ENCODE data around the gene FAM81B.
"Not testable (repeated sequence)": the region's sequence is repeated elsewhere in the genome, so short reads cannot be mapped to it uniquely, and the experiment has no call there.

Gene FAM81B

DNA sequence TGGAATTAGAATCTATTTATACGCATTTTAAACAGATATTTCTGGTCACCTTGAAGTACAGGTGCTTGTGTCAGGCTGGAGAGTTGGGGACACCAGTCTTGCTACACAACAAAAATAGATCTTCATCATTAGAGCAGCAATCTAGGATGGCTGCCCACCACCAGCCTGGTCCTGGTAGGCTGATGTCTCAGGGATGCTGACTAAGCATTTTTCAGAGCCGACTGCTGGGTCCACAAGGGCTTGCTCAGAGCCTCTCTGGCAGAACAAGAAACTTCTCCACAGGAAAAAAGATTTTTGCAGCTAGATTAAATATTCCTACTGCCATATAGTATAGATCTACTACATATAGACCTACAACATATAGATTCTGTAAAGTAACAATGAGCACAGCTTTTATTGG, 12.0 kb upstream of the FAM81B start:
- Mint-ChIP-seq H3K36me3 (ENCODE audit: low read depth) (peaks cover 42% of the 10 kb centered on the region), H3K4me3 (no peak overlapping the region), H3K27ac (no peak overlapping the region), H3K9me3 (peaks cover 55% of the 10 kb centered on the region), H3K27me3 (ENCODE audit: low read depth, poor library complexity) (peaks cover 2% of the 10 kb centered on the region), H3K4me1 (peaks cover 59% of the 10 kb centered on the region)
- TF ChIP-seq, protein P1, sequence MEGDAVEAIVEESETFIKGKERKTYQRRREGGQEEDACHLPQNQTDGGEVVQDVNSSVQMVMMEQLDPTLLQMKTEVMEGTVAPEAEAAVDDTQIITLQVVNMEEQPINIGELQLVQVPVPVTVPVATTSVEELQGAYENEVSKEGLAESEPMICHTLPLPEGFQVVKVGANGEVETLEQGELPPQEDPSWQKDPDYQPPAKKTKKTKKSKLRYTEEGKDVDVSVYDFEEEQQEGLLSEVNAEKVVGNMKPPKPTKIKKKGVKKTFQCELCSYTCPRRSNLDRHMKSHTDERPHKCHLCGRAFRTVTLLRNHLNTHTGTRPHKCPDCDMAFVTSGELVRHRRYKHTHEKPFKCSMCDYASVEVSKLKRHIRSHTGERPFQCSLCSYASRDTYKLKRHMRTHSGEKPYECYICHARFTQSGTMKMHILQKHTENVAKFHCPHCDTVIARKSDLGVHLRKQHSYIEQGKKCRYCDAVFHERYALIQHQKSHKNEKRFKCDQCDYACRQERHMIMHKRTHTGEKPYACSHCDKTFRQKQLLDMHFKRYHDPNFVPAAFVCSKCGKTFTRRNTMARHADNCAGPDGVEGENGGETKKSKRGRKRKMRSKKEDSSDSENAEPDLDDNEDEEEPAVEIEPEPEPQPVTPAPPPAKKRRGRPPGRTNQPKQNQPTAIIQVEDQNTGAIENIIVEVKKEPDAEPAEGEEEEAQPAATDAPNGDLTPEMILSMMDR (IDR thresholded peaks at IDR 0.05) = no peak
- no peak for DNase-seq

- Mint-ChIP-seq H3K4me3 (peak overlapping the region; percentile 24), H3K27me3 (ENCODE audit: low read depth, poor library complexity) (peaks cover 2% of the 10 kb centered on the region), H3K4me1 (peaks cover 65% of the 10 kb centered on the region), H3K27ac (peak overlapping the region; percentile 65), H3K9me3 (peaks cover 51% of the 10 kb centered on the region), H3K36me3 (ENCODE audit: low read depth) (peaks cover 44% of the 10 kb centered on the region)
- TF ChIP-seq, protein P1 (IDR thresholded peaks at IDR 0.05) = no peak
- no peak for DNase-seq
These were observed 11.0 kb upstream of the FAM81B start for GRCh38 chr5:95380103-95380628.

DNA sequence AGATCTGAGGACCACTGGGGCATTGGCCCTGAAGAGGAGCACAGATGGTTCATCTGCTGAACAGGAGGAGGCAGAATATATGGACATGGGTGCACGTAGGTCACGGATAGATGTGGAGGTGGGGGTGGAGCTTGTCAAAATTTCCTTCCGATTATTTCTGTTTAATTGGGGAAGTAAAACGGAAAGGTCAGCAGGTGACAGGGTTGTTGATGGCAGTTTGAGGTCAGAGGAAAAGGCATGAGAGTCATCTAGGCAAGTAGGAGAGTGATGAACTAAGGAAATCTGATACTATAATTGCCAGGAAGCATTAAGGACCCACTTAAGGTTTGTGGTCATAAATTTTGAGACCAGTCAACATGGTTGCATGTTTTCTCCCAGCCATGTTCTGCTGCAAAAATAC, 8.4 kb upstream of the FAM81B start:
- TF ChIP-seq, protein P1 (IDR thresholded peaks at IDR 0.05) = no peak
- Mint-ChIP-seq H3K27ac (peak overlapping the region; percentile 97), H3K4me3 (peak overlapping the region; percentile 49), H3K36me3 (ENCODE audit: low read depth) (peaks cover 61% of the 10 kb centered on the region), H3K27me3 (ENCODE audit: low read depth, poor library complexity) (peaks cover 2% of the 10 kb centered on the region), H3K9me3 (peaks cover 68% of the 10 kb centered on the region), H3K4me1 (peaks cover 60% of the 10 kb centered on the region)
- peak; percentile 60 for DNase-seq

DNA sequence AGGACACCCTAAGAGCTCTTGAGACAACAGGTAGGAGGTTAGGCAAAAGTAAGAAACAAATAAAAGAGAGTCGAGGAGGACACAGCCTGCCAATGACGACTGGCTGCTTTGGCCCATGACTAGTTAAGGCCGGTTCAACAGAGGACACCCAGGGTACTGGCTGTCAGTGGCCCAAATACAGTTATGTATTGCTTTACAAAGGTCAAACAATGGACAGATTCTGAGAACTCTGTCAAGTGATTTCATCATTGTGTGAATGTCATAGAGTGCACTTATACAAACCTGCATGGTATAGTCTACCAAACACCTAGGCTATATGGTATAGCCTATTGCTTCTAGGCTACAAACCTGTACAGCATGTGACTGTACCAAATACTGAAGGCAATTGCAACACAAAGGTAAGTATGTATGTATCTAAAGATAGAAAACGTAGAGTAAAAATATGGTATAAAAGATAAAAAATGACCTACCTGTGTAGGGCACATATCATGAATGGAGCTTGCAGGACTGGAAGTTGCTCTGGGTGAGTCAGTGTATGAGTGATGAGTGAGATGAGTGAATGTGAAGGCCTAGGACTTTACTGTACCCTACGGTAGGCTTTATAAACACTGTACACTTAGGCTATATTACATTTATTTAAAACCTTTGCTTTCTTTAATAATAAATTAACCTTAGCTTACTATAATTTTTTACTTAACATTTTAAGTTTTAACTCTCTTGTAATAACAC, 6.5 kb upstream of the FAM81B start:
- Mint-ChIP-seq H3K27me3 (ENCODE audit: low read depth, poor library complexity) (peaks cover 2% of the 10 kb centered on the region), H3K4me1 (peaks cover 55% of the 10 kb centered on the region), H3K9me3 (peaks cover 56% of the 10 kb centered on the region), H3K27ac (peak overlapping the region; percentile 97), H3K4me3 (peak overlapping the region; percentile 29), H3K36me3 (ENCODE audit: low read depth) (peaks cover 52% of the 10 kb centered on the region)
- DNase-seq = no peak
- TF ChIP-seq, protein P1 (IDR thresholded peaks at IDR 0.05) = no peak

- TF ChIP-seq, protein P1 (IDR thresholded peaks at IDR 0.05) = no peak
- no peak for DNase-seq
- peaks cover 49% of the 10 kb centered on the region for H3K4me1 Mint-ChIP-seq
- H3K27me3 Mint-ChIP-seq (ENCODE audit: low read depth, poor library complexity) = peaks cover 2% of the 10 kb centered on the region
- H3K36me3 Mint-ChIP-seq (ENCODE audit: low read depth) = peaks cover 46% of the 10 kb centered on the region
- H3K4me3 Mint-ChIP-seq = no peak overlapping the region
- peaks cover 51% of the 10 kb centered on the region for H3K9me3 Mint-ChIP-seq
- no peak overlapping the region for H3K27ac Mint-ChIP-seq
These were observed 5.8 kb upstream of the FAM81B start for GRCh38 chr5:95385334-95385733.

DNA sequence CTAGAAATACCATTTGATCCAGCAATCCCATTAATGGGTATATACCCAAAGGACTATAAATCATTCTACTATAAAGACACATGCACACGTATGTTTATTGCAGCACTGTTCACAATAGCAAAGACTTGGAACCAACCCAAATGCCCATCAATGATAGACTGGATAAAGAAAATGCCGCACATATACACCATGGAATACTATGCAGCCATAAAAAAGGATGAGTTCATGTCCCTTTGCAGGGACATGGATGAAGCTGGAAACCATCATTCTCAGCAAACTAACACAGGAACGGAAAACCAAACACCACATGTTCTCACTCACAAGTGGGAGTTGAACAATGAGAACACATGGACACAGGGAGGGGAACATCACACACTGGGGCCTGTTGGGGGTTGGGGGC, 799 bp downstream of the FAM81B start:
- not testable (repeated sequence) for H3K27me3 Mint-ChIP-seq (ENCODE audit: low read depth, poor library complexity); H3K4me3 Mint-ChIP-seq; DNase-seq; H3K27ac Mint-ChIP-seq
- Mint-ChIP-seq H3K4me1 (peaks cover 25% of the 10 kb centered on the region), H3K9me3 (peaks cover 39% of the 10 kb centered on the region), H3K36me3 (ENCODE audit: low read depth) (peaks cover 22% of the 10 kb centered on the region)

All from nephron progenitor cell (in vitro differentiated cells).